Activated CD4-positive, alpha-beta T cell treated with anti-CD3 and anti-CD28 coated beads, Interleukin-2, amount 50 U/mL, for 1 hour (primary cell): ENCODE measurements around the gene PPP1R9A.

Experiments used
- DNase-seq: peaks from one replicate; pipeline ENCODE4 v3.0.0-alpha.2; 2020

Gene PPP1R9A

DNA sequence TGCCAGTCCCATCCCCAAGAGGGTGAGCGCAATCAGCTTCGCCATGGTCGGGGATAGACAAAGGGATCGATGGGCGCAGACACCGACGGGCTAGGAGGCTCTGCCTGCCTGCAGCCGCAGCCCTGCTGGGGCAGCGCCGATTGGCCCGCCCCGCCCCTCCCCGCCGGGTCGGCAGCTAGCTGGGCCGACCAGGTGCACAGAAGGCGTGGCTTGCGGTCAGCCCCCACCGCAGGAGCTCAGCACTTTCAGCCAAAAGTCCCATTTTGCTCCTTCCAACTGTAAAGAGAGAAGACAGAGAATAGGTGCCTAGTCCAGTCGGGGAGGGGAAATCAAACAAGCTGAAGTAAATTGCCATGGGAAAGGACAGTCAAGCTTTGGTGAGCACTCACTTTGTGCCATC is 417.0 kb downstream of the PPP1R9A start, which contains the start of gene PON1:
Gene PON1, minus strand, starts transcription at position 102 of the 400 bp plus-strand sequence. Its CDS starts 57 bp downstream, at position 45.
- DNase-seq, result no peak

DNA sequence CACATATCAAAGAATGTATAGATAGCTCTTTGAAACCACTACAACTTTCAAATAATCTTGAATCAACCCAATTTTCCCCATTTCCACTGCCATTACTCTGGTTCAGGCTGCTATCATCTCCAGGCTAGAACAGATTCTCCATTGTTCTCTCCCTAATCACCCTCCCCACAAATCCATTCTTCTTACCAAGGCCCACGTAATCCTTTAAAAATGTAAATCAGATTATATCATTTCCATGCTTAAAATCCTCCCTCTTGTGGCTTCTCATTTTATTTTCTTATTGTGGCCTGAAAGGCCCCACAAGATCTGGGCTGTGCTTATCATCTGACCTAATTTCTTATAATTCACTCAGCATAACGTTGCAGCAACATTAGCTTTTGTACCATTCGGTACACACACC is 420.0 kb downstream of the PPP1R9A start:
- DNase-seq, result no peak

DNA sequence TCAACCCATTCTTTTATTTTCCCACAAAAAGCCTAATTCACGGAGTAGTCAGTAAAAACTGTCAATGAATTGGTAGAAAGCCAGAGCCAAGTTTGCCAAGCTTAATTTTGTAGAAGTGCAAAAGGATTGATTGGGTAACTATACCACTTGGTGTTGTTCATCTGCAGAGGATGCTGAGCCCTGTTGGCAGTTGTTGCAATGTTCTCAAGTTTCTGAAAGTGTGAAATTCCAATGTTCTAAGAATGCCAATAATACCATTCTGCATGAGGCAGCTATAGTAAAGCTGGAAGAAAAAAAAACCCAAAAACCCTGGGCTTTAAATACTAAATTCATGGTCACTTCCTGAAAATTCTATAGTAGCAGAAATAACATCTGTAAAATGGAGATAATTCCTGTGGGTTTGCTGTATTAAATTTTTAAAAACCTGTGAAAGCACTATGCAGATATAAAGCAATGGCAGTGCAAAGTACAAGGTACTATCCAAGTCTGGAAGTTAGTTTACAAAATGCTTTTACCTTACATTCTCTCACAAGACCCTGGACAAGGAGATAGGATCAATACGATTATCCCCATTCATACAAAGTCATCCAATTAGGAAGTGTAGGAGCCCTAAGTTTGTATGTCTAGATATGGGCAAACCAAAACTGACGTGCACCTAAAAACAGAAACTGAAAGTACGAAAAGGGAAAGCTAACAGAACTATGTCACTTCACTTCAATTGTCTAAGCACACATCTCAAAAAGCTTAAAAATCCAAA is 423.0 kb downstream of the PPP1R9A start:
- DNase-seq, result no peak

DNA sequence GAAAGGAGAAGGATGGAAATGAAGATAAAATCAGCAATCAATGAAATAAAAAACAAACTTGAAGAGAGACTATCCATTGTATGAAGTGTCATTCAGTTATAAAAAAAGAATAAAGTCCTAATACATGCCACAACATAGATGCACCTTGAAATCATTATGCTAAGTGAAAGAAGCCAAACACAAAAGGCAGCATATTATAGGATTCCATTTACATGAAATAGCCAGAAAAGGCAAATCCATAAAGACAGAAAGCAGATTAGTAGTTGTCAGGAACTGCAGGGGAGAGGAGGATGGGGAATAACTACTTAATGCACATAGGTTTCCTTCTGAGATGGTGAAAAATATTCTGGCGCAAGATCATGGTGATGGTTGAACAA is 423.6 kb downstream of the PPP1R9A start:
- no peak for DNase-seq

DNA sequence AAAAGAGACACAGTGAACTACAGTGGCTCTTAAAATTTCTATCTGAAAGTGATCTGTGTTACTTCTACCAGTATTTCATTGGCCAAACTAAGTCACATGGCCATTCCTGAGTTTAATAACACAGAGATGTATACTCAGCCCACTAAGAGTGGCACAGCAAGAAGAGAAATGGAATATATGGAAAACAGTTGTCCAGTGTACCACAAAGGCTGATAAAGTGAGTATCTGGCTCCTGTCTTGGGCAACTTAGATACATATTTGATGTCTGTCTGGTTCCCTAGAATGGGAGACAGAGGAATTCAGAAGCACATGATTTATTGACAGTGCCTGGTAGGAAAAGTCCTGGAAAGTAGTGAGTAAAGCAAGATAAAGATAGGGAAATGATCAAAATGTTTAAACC is 427.1 kb downstream of the PPP1R9A start:
- no peak for DNase-seq

DNA sequence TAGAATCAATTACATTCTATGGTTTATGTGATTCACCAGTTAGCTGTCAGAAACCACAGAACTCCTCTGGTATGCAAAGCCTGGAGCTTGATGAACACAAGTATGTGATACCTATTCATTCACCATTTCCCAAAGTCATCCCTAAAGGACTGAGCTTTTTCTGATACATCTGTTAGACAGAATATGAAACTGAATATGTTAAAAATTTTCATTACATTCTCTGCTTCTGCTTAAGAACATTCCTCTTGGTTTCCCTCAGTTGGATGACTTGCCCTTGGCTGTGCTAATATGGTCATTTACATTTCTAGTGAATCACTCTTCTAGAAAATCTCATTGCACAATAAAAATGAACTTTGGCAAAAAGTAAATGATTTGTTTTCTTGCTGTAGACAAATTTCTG is 427.7 kb downstream of the PPP1R9A start:
- no peak for DNase-seq

DNA sequence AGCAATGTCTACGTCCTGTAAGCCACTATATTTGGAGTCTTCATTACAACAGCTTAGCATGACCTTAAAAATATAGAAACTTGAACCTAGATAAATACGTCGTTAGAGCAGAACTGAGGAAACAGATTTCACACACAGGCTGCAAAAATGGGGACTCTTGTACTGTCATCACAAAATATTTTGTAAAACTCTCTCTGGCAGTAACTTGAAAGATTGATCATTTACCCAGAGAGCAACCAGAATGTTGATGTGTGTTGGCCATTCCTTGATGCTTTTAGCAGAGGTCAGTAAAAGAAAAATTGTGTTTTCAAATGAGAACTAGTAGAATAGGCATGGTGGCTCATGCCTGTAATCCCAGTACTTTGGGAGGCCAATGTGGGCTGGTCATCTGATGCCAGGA is 431.4 kb downstream of the PPP1R9A start:
- no peak for DNase-seq

DNA sequence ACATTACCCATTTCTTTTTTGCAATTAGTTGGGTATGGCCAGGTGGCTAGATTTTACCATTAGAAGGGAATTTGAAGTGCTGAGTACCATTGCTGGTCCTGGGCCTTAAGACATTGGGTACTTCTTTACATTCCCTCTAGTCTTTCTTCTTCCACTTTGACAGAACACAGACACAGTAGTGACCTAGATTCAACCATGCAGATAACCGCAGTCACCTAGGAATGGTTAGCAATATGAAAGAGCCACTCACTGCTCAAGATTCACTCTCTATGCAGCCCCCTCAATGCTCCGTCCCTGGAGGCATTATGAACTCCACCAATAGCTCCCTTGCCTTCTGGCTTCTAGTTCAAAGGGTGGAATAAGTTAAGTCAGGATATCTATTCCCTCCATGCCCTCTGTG is 433.1 kb downstream of the PPP1R9A start:
- no peak for DNase-seq

DNA sequence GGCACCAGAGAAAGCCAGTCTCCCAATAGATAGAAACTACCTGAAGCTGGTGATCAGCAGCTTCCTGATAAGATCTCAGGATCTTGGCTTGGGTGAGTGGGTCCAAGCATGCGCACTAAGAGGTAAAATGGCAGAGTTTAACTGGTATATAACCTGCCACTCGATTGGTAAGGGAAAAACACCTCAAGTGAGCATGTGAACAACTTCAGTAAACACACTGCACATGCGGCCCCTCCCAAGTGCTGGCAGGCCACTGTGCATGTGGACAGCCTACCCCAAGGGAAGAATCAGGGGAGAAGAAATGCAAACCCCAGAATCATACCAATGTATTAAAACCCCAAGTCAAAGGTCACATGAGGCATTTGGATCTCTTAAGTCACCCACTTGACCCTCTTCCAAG is 434.6 kb downstream of the PPP1R9A start:
- no peak for DNase-seq

DNA sequence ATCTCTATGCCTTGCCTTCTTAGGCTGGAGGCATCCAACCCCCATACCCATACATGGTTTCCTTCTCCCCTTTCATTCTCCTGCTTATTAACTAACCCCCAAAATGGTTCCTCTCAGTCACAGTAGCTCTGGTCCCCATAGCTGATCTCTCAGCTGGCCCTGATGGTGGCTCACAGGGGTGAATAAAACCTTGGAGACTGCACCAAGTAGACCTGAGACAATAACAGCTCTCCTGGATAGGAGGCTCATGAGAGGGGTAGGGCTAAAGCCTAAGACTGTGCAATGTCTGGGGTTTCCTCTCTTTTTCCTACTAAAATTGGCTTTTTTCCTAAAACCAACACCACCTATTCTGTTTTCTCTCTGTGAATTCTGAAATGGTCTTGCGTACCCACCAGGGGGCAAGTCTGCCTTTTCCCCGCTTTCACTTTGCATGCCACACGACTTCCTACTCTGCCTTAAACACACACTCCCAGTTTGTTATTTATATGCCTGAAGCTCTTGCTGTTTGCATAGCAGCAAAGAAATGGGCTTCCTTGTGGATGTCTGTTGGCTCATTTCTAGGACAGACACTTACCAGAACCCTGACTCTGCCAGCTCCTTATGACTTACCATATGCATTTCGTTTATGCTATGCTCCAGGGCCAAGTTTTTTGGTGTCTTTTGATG is 435.4 kb downstream of the PPP1R9A start:
- DNase-seq, result no peak
